GM19238 (cell line): ENCODE results near the gene UPF3B.
"Not testable (repeated sequence)": the region's sequence is repeated elsewhere in the genome, so short reads cannot be mapped to it uniquely, and the experiment has no call there.

Experiments
- DNase-seq: peaks from one replicate; pipeline ENCODE4 v3.0.0; 2011; ENCODE audit warnings: low spot score; ENCODE audit not compliant: insufficient read length

UPF3B gene

GRCh38 chrX:119826399-119826959, 26.3 kb downstream of the UPF3B start:
- no peak for DNase-seq

- not testable (repeated sequence) for DNase-seq
Observed at GRCh38 chrX:119824221-119824620, 28.5 kb downstream of the UPF3B start.

- DNase-seq = peak; percentile 29
Observed at GRCh38 chrX:119821703-119822102, 31.1 kb downstream of the UPF3B start.

- no peak for DNase-seq
Observed at GRCh38 chrX:119817130-119817690, 35.6 kb downstream of the UPF3B start.

GRCh38 chrX:119816300-119816699, 36.5 kb downstream of the UPF3B start:
- no peak for DNase-seq

GRCh38 chrX:119809185-119809666, 43.5 kb downstream of the UPF3B start:
- DNase-seq = no peak

GRCh38 chrX:119808461-119808860, 44.3 kb downstream of the UPF3B start:
- DNase-seq = not testable (repeated sequence)

- no peak for DNase-seq
Observed at GRCh38 chrX:119802546-119802945, 50.2 kb downstream of the UPF3B start.

GRCh38 chrX:119801253-119802221, 51.2 kb downstream of the UPF3B start:
- no peak for DNase-seq

- DNase-seq = peak; percentile 49
Observed at GRCh38 chrX:119791437-119792231, 61.1 kb downstream of the UPF3B start, which contains the start of gene RPL39. Gene RPL39 (minus strand): TSS chrX:119791630. CDS start chrX:119791576, 54 bp downstream.

- DNase-seq = no peak
Observed at GRCh38 chrX:119790977-119791436, 61.8 kb downstream of the UPF3B start.

GRCh38 chrX:119784747-119785446, 67.9 kb downstream of the UPF3B start:
- DNase-seq = no peak
